Endodermal cell (in vitro differentiated cells): Measurements from ENCODE around the gene TRIO. TPM values are rescaled to one million over a fixed set of nuclear protein-coding genes. Genes with fewer than 3 reads are reported as not detected.

ENCODE experiments used
- DNase-seq: peaks from one replicate; pipeline ENCODE4 v3.0.0-alpha.2; 2017
- H3K27ac ChIP-seq: 2 replicates; pipeline ENCODE4 v1.5.1; 2013; ENCODE audit warnings: mild to moderate bottlenecking, low read depth, low read length, moderate library complexity
- H3K27me3 ChIP-seq: 2 replicates; pipeline ENCODE4 v1.6.1; 2013; ENCODE audit warnings: mild to moderate bottlenecking, low read length, moderate library complexity; ENCODE audit not compliant: insufficient read depth, control insufficient read depth, poor library complexity, severe bottlenecking
- H3K36me3 ChIP-seq: 2 replicates; pipeline ENCODE4 v1.7.0; 2013; ENCODE audit warnings: mild to moderate bottlenecking, low read length, moderate library complexity; ENCODE audit not compliant: control insufficient read depth, insufficient read depth
- H3K4me1 ChIP-seq: one replicate; pipeline ENCODE4 v1.7.0; 2013; ENCODE audit warnings: low read length; ENCODE audit not compliant: control insufficient read depth, insufficient read depth
- H3K4me3 ChIP-seq: 2 replicates; pipeline ENCODE4 v1.5.1; 2013; ENCODE audit warnings: mild to moderate bottlenecking, low read length, moderate library complexity
- H3K9ac ChIP-seq: 2 replicates; pipeline ENCODE4 v1.6.1; 2013; ENCODE audit warnings: mild to moderate bottlenecking, low read length, moderate library complexity; ENCODE audit not compliant: poor library complexity, severe bottlenecking; ENCODE audit errors: extremely low read depth
- H3K9me3 ChIP-seq: 2 replicates; pipeline ENCODE4 v1.6.1; 2013; ENCODE audit warnings: mild to moderate bottlenecking, low read length, moderate library complexity; ENCODE audit not compliant: control insufficient read depth
- H3K27ac Mint-ChIP-seq: 2 replicates; pipeline ENCODE4 v1.8.0; 2020; ENCODE audit warnings: mixed read lengths
- H3K27me3 Mint-ChIP-seq: 2 replicates; pipeline ENCODE4 v1.8.0; 2021; ENCODE audit warnings: mild to moderate bottlenecking, mixed read lengths; ENCODE audit not compliant: insufficient read depth
- H3K36me3 Mint-ChIP-seq: 2 replicates; pipeline ENCODE4 v1.8.0; 2020; ENCODE audit warnings: low read depth, mixed read lengths
- H3K4me1 Mint-ChIP-seq: 2 replicates; pipeline ENCODE4 v1.8.0; 2020; ENCODE audit warnings: mixed read lengths
- H3K4me3 Mint-ChIP-seq: 2 replicates; pipeline ENCODE4 v1.8.0; 2020; ENCODE audit warnings: mild to moderate bottlenecking, moderate library complexity, mixed read lengths
- H3K9me3 Mint-ChIP-seq: 2 replicates; pipeline ENCODE4 v1.8.0; 2020; ENCODE audit warnings: mild to moderate bottlenecking, mixed read lengths
- WGBS, 2 experiments: methylation state at CpG; one replicate each; pipeline versions ENCODE4 v1.1.5 to v1.1.7; 2013; ENCODE audit warnings: missing lambda C conversion rate in 2 of 2, mixed read lengths in 1 of 2; ENCODE audit not compliant: insufficient coverage in 1 of 2, insufficient read length in 1 of 2; 5-methylcytosine and 5-hydroxymethylcytosine counted together
- total RNA-seq, 2 donors: library from RNA; stranded (reverse); fragmentation: NEBNext Ultra II Directional in 1 of 2; extraction: Animal tissue kit (Norgen Biotek cat#: 25700) in 1 of 2; gene quantifications; 2 replicates in 1 of 2; 3 replicates in 1 of 2; pipeline ENCODE4 v1.2.1, GENCODE V29; 2021
- TF ChIP-seq, protein P1 (sequence below): fragments of 200-600 bp; sonication (generic); conservative IDR thresholded peaks from 2 replicates; pipeline ENCODE4 v1.5.0; 2021; ENCODE audit warnings: antibody characterized with exemption, mild to moderate bottlenecking

Gene TRIO
- total RNA-seq, 2 donors from 2014 or later: 88.3 to 109 TPM

DNA sequence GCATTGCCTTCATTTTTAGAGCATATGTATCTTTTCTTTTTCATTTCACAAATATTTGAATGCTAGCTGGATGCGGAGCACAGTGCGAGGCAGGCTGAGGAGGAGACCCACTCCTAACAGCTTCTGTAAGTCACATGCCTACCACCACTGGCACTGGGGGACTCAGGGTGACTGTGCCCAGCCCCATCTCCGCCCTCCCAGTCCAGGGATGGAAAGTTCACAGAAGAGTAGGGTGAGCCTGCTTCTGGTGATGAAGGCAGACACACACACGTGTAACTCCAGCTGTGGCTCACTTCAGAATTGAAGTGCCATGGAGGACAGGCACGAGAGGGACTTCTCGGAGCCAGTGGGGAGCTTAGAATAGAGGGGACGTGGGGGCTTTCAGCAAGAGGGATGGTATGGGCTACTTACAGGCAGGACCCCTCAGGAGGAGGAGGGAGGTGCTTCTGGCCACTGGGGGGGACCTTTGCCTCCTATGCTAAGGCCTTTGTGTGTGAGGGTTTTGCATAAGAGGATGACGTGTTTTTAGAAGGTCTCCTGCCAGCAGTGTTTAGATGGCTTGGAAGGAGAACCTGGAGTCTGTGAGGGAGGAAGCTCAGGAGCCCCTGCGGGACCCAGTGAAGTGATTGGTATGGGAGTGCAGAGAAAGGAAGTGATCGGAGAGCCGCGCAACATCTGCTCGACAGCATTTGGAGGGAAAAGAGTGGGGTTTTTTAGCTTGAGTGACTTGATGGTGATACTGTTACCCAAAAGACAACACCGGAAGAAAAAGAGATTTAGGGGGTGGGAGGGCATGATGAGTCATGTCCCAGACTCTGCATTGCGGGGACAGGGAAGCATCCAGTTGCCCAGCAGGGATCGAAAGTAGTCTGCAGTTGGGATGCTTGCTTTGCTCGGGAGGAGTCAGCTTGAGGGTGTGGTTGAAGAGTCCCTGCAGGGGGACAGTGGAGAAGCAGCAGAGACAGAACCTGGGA lies 274.9 kb downstream of the TRIO start:
- Histone ChIP-seq H3K27me3 (no peaks in the 10 kb centered on the region), H3K9ac (no peak overlapping the region), H3K9me3 (no peaks in the 10 kb centered on the region), H3K4me3 (no peak overlapping the region), H3K4me1 (peaks cover 3% of the 10 kb centered on the region), H3K27ac (no peak overlapping the region), H3K36me3 (peaks cover 44% of the 10 kb centered on the region)
- TF ChIP-seq, protein P1, sequence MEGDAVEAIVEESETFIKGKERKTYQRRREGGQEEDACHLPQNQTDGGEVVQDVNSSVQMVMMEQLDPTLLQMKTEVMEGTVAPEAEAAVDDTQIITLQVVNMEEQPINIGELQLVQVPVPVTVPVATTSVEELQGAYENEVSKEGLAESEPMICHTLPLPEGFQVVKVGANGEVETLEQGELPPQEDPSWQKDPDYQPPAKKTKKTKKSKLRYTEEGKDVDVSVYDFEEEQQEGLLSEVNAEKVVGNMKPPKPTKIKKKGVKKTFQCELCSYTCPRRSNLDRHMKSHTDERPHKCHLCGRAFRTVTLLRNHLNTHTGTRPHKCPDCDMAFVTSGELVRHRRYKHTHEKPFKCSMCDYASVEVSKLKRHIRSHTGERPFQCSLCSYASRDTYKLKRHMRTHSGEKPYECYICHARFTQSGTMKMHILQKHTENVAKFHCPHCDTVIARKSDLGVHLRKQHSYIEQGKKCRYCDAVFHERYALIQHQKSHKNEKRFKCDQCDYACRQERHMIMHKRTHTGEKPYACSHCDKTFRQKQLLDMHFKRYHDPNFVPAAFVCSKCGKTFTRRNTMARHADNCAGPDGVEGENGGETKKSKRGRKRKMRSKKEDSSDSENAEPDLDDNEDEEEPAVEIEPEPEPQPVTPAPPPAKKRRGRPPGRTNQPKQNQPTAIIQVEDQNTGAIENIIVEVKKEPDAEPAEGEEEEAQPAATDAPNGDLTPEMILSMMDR: no peak
- H3K9me3 Mint-ChIP-seq: no peaks in the 10 kb centered on the region
- H3K27me3 Mint-ChIP-seq: no peaks in the 10 kb centered on the region
- H3K4me3 Mint-ChIP-seq: no peak overlapping the region
- peaks cover 41% of the 10 kb centered on the region for H3K36me3 Mint-ChIP-seq
- peaks cover 37% of the 10 kb centered on the region for H3K4me1 Mint-ChIP-seq
- H3K27ac Mint-ChIP-seq: peak overlapping the region; percentile 88
- peak; percentile 75 for DNase-seq
- WGBS, 2 experiments: 87 to 90% methylated on average over 8 to 17 of the region's 17 CpGs

DNA sequence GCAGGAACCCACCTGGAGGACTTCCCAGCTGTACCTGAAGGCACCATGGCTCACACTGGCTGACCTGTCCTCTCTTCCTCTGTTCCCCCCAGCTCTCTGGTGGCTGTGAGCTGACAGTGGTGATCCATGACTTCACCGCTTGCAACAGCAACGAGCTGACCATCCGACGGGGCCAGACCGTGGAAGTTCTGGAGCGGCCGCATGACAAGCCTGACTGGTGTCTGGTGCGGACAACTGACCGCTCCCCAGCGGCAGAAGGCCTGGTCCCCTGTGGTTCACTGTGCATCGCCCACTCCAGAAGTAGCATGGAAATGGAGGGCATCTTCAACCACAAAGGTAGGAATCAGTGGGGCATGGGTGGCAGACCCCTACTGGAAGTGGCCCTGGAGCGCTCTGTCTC lies 276.5 kb downstream of the TRIO start:
- WGBS, 2 experiments: 97% methylated on average over 8 to 12 of the region's 12 CpGs
- Histone ChIP-seq H3K4me3 (no peak overlapping the region), H3K4me1 (peaks cover 3% of the 10 kb centered on the region), H3K27ac (no peak overlapping the region), H3K27me3 (no peaks in the 10 kb centered on the region), H3K36me3 (peaks cover 32% of the 10 kb centered on the region), H3K9me3 (no peaks in the 10 kb centered on the region), H3K9ac (no peak overlapping the region)
- TF ChIP-seq, protein P1: no peak
- H3K4me1 Mint-ChIP-seq: peaks cover 43% of the 10 kb centered on the region
- H3K4me3 Mint-ChIP-seq: no peak overlapping the region
- H3K27me3 Mint-ChIP-seq: no peaks in the 10 kb centered on the region
- no peak for DNase-seq
- peaks cover 51% of the 10 kb centered on the region for H3K36me3 Mint-ChIP-seq
- H3K27ac Mint-ChIP-seq: no peak overlapping the region
- H3K9me3 Mint-ChIP-seq: no peaks in the 10 kb centered on the region

DNA sequence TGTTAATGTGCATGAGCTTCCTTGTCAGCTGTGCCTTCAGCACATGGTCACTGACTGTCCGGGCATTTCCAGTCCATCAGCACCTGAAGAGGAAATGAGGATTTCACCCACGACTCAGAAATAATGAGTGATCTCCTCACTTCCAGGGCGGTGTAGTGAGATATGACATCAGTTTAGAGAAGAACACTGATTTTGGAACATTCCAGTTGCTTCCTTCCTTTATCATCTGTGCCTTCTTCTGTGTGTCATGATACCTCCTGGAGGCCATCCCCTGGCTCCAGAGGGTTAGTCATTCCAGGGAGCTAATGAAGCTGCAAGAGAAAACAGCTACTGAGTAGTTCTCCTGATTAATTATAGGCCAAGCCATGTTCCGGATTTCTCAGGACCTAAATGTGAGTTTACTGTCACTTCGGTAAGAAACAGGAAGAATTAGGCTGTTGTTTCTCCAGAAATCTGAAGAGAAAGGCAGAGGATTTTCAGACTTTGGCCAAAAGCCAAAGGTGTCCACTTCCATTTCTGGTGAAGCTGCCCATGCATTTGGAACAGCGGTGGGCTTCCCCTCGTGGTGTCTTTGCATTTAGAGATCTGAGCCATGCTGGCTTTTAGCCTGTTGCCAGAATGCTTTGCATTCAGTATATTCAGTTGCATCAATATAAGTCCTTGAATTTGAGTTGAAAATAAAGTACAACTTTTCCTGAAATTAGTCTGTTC lies 277.1 kb downstream of the TRIO start:
- Mint-ChIP-seq H3K27ac (no peak overlapping the region), H3K4me1 (peaks cover 40% of the 10 kb centered on the region), H3K27me3 (no peaks in the 10 kb centered on the region), H3K4me3 (no peak overlapping the region), H3K36me3 (peaks cover 53% of the 10 kb centered on the region), H3K9me3 (no peaks in the 10 kb centered on the region)
- no peak overlapping the region for H3K9ac ChIP-seq
- H3K27ac ChIP-seq: no peak overlapping the region
- DNase-seq: no peak
- H3K4me3 ChIP-seq: no peak overlapping the region
- H3K36me3 ChIP-seq: peaks cover 35% of the 10 kb centered on the region
- TF ChIP-seq, protein P1: no peak
- H3K27me3 ChIP-seq: no peaks in the 10 kb centered on the region
- no peaks in the 10 kb centered on the region for H3K9me3 ChIP-seq
- peaks cover 3% of the 10 kb centered on the region for H3K4me1 ChIP-seq
- 92 to 93% methylated on average over 7 of the region's 7 CpGs for WGBS, 2 experiments
